GM19452 (cell line): ENCODE results near the gene YTHDC1.
"Not testable (repeated sequence)": the region's sequence is repeated elsewhere in the genome, so short reads cannot be mapped to it uniquely, and the experiment has no call there.

Source experiments
- ATAC-seq: cut with Tn5 transposase; IDR thresholded peaks from one replicate; pipeline ENCODE4 v1.9.1; 2021; ENCODE audit not compliant: unreplicated experiment

The YTHDC1 gene

GRCh38 chr4:68349649-68350360, at the start of gene YTHDC1:
TSS of gene YTHDC1 (minus strand) at chr4:68350090. CDS start at chr4:68349753, 337 bp downstream.
- ATAC-seq = peak; percentile 97

- no peak for ATAC-seq
These were observed 49.4 kb upstream of the YTHDC1 start for GRCh38 chr4:68399306-68399705.

GRCh38 chr4:68396756-68397155, 46.9 kb upstream of the YTHDC1 start:
- ATAC-seq = no peak

- ATAC-seq = no peak
These were observed 41.5 kb upstream of the YTHDC1 start for GRCh38 chr4:68391436-68391835.

GRCh38 chr4:68390205-68390935, 40.5 kb upstream of the YTHDC1 start:
- no peak for ATAC-seq

- ATAC-seq = not testable (repeated sequence)
These were observed 39.6 kb upstream of the YTHDC1 start for GRCh38 chr4:68389386-68389913.

- no peak for ATAC-seq
These were observed 38.5 kb upstream of the YTHDC1 start for GRCh38 chr4:68388347-68388865.

- ATAC-seq = no peak
These were observed 35.4 kb upstream of the YTHDC1 start for GRCh38 chr4:68385267-68385666.

GRCh38 chr4:68383115-68383514, 33.2 kb upstream of the YTHDC1 start:
- no peak for ATAC-seq

GRCh38 chr4:68378226-68378625, 28.3 kb upstream of the YTHDC1 start:
- ATAC-seq = no peak

GRCh38 chr4:68375667-68376559, 26.0 kb upstream of the YTHDC1 start:
- peak; percentile 72 for ATAC-seq

- ATAC-seq = peak; percentile 73
These were observed 23.6 kb upstream of the YTHDC1 start for GRCh38 chr4:68373513-68373912.

GRCh38 chr4:68372588-68372987, 22.7 kb upstream of the YTHDC1 start:
- no peak for ATAC-seq

GRCh38 chr4:68369142-68369805, 19.4 kb upstream of the YTHDC1 start:
- no peak for ATAC-seq

GRCh38 chr4:68368691-68369131, 18.8 kb upstream of the YTHDC1 start:
- no peak for ATAC-seq

- ATAC-seq = no peak
These were observed 17.9 kb upstream of the YTHDC1 start for GRCh38 chr4:68367835-68368234.

GRCh38 chr4:68366600-68366999, 16.7 kb upstream of the YTHDC1 start:
- ATAC-seq = no peak

GRCh38 chr4:68365068-68365467, 15.2 kb upstream of the YTHDC1 start:
- no peak for ATAC-seq

GRCh38 chr4:68361146-68361589, 11.3 kb upstream of the YTHDC1 start:
- no peak for ATAC-seq
